Heart right ventricle (tissue), 16 donors: ENCODE results near the gene GTF2B. TPM values are rescaled to one million over a fixed set of nuclear protein-coding genes. Genes with fewer than 3 reads are reported as not detected.
"Not testable (repeated sequence)": the region's sequence is repeated elsewhere in the genome, so short reads cannot be mapped to it uniquely, and the experiment has no call there.

Experiments used
- ATAC-seq, 8 donors: fragments of 200-7000 bp; cut with Tn5 transposase; one replicate each; pipeline ENCODE4 v1.9.1; 2020; ENCODE audit warnings: mild to moderate bottlenecking in 8 of 8, moderate library complexity in 8 of 8, moderate number of reproducible peaks in 1 of 8
- DNase-seq, 2 donors: peaks; one replicate each; pipeline ENCODE4 v3.0.0-alpha.2; 2020
- H3K27ac ChIP-seq, 10 donors: fragments of 200-600 bp; sonication (generic) in 2 of 10; one replicate each; pipeline versions ENCODE4 v1.5.0 to v1.8.0; 2020 to 2022; ENCODE audit warnings: mild to moderate bottlenecking in 3 of 10
- H3K27me3 ChIP-seq, 7 donors: fragments of 200-600 bp; one replicate each; pipeline ENCODE4 v1.8.0; 2021 to 2022; ENCODE audit warnings: mild to moderate bottlenecking in 2 of 7
- H3K36me3 ChIP-seq, 9 donors: fragments of 200-600 bp; sonication (generic) in 1 of 9; one replicate each; pipeline versions ENCODE4 v1.5.0 to v1.8.0; 2020 to 2022; ENCODE audit warnings: mild to moderate bottlenecking in 2 of 9
- H3K4me1 ChIP-seq, 9 donors: fragments of 200-600 bp; sonication (generic) in 1 of 9; one replicate each; pipeline versions ENCODE4 v1.5.0 to v1.8.0; 2020 to 2022; ENCODE audit warnings: mild to moderate bottlenecking in 4 of 9
- H3K4me3 ChIP-seq, 10 donors: fragments of 200-600 bp; sonication (generic) in 2 of 10; one replicate each; pipeline versions ENCODE4 v1.5.0 to v1.8.0; 2020 to 2022; ENCODE audit warnings: mild to moderate bottlenecking in 7 of 10, moderate library complexity in 2 of 10
- H3K9me3 ChIP-seq, 11 donors: fragments of 200-600 bp in 10 of 11; sonication (generic) in 2 of 11; one replicate each; pipeline versions ENCODE4 v1.5.0 to v1.8.0; 2013 to 2022; ENCODE audit warnings: mild to moderate bottlenecking in 2 of 11, control low read depth in 1 of 11, moderate library complexity in 1 of 11
- WGBS, 2 donors: extraction: QIAGEN DNeasy Blood & Tissue Kit; methylation state at CpG; one replicate each; pipeline ENCODE4 v1.1.7; 2013; ENCODE audit warnings: inconsistent platforms in 1 of 2; 5-methylcytosine and 5-hydroxymethylcytosine counted together
- intact Hi-C, 10 donors: fragments of 100-400 bp; cut with DNase I; formaldehyde crosslinking; loops; one replicate each; pipeline versions ENCODE4 v1.11.1 to v1.14.2; 2022
- polyA plus RNA-seq, 2 donors: library from polyadenylated mRNA; stranded (reverse); fragments of 200-250 nt; gene quantifications; one replicate each; pipeline ENCODE4 v1.2.3, GENCODE V29; 2013
- total RNA-seq, 10 donors: library from RNA; stranded (reverse); fragmentation: NEBNext Ultra II Directional in 3 of 10; extraction: Animal tissue kit (Norgen Biotek cat#: 25700) in 3 of 10; gene quantifications; one replicate each; pipeline versions ENCODE4 v1.2.1 to v1.2.4, GENCODE V29; 2021 to 2023
- TF ChIP-seq, protein P1 (sequence below), 9 donors: fragments of 200-600 bp; sonication (generic) in 2 of 9; IDR thresholded peaks; one replicate each; pipeline versions ENCODE4 v1.5.0 to v1.8.0; 2021 to 2022; ENCODE audit warnings: antibody characterized with exemption in 9 of 9, mild to moderate bottlenecking in 5 of 9, moderate library complexity in 1 of 9
- donor health status: Arrhythmogenic right ventricular cardiomyopathy.
- donor health status: ischemic (EF 13 %, LVEDD 7.1; RV severe dilation, severe dysfunction).
- donor health status: healthy with polysubstance abuse.
- donor health status: DM: no; HTN: yes; CAD: no.
- donor health status: DM: no; HTN: no; CAD: no.
- donor health status: ischemic (EF 25% LVEDD 6.9; RV normal size, moderate dysfunction).
- donor health status: ischemic (EF 25% LVEDD 5.7; RV mildly dilated, moderate dysfunction).
- donor health status: healthy.
- donor health status: DM: yes; HTN: yes; CAD: no.
- donor health status: Ischemic cardiomyopathy.
- donor health status: ischemic (EF 35%, LVEDD 5.7; RV mildly dilated, moderate dysfunction).
- donor health status: nonischemic (EF 11% LVEDD 7.7; RV severe dilation, severe dysfunction).
- donor health status: DM: yes; HTN: yes; CAD: no.
- donor health status: PGD.
- donor health status: ischemic (EF 29% LVEDD 5.4; RV normal size, mild dysfunction).
- donor health status: nonischemic (EF 23%, LVEDD 6.1; RV moderate dilation, normal function).

The GTF2B gene
- total and polyA plus RNA-seq, 12 donors: 7.5 to 16.0 (median 12.6) TPM

DNA sequence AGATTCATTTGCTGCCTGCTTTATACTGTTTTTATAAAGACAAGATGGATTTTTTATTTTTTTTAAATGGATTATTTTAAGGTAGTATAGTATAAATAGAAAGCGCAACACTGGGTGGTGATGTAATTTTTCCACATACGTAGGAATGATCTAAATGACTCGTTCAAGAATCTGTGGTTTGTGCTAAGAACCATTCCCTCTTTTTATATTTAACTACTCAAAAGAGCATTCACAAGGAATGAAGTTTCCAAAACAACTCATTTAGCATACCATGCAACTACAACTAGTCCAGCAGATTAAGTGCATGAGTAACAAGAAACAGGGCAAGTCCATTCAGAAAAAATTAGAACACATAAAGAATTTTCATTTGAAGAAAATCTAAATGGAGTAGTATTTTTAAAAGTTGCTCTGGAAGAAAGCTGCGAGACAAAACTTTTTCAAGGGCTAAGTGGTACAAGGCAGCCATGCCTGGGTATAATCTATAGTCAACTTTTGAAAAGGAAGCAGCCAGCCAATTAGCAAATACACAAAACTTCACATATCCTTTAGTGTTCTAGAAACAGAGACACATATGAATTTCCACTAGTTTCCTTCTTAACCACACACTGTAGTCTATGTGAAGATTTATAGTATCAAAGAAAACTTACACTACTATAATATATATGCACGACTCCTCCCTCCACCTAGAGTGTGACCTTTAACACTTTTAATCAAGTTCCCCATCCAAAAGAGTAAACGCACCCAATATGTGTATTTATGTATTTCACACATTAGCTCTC is 23.4 kb downstream of the GTF2B start:
- H3K27me3 ChIP-seq: no peaks in the 10 kb centered on the region
- 75 to 78% methylated on average over 6 of the region's 6 CpGs for WGBS, 2 donors
- H3K36me3 ChIP-seq: peaks cover 0 to 27% (median 0%) of the 10 kb centered on the region in 9 donors
- TF ChIP-seq, protein P1, sequence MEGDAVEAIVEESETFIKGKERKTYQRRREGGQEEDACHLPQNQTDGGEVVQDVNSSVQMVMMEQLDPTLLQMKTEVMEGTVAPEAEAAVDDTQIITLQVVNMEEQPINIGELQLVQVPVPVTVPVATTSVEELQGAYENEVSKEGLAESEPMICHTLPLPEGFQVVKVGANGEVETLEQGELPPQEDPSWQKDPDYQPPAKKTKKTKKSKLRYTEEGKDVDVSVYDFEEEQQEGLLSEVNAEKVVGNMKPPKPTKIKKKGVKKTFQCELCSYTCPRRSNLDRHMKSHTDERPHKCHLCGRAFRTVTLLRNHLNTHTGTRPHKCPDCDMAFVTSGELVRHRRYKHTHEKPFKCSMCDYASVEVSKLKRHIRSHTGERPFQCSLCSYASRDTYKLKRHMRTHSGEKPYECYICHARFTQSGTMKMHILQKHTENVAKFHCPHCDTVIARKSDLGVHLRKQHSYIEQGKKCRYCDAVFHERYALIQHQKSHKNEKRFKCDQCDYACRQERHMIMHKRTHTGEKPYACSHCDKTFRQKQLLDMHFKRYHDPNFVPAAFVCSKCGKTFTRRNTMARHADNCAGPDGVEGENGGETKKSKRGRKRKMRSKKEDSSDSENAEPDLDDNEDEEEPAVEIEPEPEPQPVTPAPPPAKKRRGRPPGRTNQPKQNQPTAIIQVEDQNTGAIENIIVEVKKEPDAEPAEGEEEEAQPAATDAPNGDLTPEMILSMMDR (IDR thresholded peaks at IDR 0.05): no peak
- no peaks in the 10 kb centered on the region for H3K9me3 ChIP-seq
- no peak for DNase-seq
- ATAC-seq: peak in 1 of 8 donors; percentile 44
- peaks cover 0 to 28% (median 16%) of the 10 kb centered on the region in 9 donors for H3K4me1 ChIP-seq
- H3K4me3 ChIP-seq: no peak overlapping the region
- intact Hi-C loops: loop anchor here in 1 of 10 donors (10.0 kb wide), 1 partner anchor 213 kb away; no protein-coding TSS in a partner anchor
- H3K27ac ChIP-seq: no peak overlapping the region

DNA sequence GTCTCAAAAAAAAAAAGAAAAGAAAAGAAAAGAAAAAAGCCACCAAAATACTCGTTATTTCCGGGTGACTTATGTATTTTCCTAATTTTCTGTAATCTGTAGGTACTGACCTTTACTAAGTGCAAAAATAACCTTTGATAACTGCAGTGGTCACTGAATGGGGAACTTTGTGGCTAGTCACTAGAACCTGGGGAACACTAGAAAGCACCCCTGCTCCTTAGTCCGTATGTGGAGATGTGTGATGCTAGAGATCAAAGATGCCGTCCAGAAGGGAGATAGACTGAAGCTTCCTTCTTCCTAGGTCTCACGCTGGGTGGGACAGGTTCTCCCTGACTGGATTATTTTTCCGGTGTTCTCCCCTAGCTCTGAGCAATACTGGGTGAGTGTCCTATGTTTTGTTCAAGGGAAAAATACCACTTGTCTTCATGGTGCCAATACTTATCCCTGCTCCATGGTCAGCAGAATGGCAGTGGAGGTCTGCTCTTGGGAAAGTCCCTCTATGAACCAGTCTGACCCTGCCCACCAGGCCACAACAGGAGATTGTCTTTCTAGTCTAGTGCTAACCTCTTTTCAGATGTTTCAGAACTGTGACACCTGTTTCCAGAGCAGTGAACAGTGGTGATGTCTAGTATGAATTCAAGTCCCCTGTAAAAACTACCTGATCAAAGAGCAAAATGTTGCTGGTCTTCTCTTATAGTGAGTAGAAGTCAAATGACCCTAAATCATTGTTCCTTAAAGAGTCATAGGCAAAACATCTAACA is 39.9 kb downstream of the GTF2B start:
- peaks cover 0 to 71% (median 37%) of the 10 kb centered on the region in 9 donors for H3K36me3 ChIP-seq
- H3K4me1 ChIP-seq: no peaks in the 10 kb centered on the region
- intact Hi-C loops: no loop called here
- DNase-seq (no peak), ATAC-seq (peak in 1 of 8 donors; percentile 17)
- no peaks in the 10 kb centered on the region for H3K27me3 ChIP-seq
- WGBS, 2 donors: 91 to 92% methylated on average over 6 of the region's 6 CpGs
- H3K4me3 ChIP-seq: no peak overlapping the region
- no peak overlapping the region for H3K27ac ChIP-seq
- no peaks in the 10 kb centered on the region for H3K9me3 ChIP-seq
- TF ChIP-seq, protein P1 (IDR thresholded peaks at IDR 0.05): no peak

DNA sequence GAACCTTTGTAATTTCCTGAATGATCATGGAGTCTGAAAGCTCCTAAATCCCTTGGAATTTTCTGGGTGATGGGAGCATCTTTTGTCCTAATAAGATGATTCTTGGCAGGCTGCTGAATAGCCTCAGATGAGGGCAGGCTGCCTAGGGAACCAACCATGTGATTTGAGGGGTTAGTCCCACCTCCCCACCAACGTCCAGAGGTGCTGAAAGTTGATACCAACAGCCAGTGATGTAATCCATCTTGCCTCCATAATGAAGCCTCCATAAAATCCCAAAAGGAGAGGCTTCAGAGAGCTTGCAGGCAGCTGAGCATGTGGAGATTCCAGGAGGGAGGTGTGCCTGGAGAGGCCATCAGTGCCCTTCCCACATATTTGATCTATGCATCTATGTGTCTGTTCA is 43.7 kb downstream of the GTF2B start:
- intact Hi-C loops: no loop called here
- ATAC-seq: no peak

DNA sequence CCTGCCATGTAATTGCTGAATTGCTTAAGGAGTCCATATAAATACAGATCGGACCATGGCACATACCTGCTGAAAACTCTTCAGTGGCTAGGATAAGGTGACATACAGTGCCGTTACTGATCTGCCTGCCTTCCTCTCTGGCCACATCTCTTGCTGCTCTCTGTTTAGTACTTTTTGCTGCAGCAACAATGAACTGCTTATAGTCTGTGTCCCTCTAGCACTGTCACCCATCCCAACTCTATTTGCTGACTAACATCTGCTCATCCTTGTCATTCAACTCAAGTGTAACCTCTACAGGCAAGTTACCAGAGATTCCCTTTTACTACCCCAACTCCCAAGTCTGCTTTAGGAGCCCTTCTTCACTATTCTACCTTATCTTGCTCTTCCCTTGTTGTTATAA is 65.6 kb downstream of the GTF2B start:
- ATAC-seq (no peak), DNase-seq (no peak)
- WGBS, 2 donors: 91 to 97% methylated on average over 2 of the region's 2 CpGs
- Histone ChIP-seq H3K27me3 (no peaks in the 10 kb centered on the region), H3K4me1 (no peaks in the 10 kb centered on the region), H3K27ac (no peak overlapping the region), H3K9me3 (no peaks in the 10 kb centered on the region), H3K4me3 (no peak overlapping the region), H3K36me3 (peaks cover 0 to 96% (median 27%) of the 10 kb centered on the region in 9 donors)
- TF ChIP-seq, protein P1 (IDR thresholded peaks at IDR 0.05): no peak
- intact Hi-C loops: no loop called here

More for the DNA sequence above, 43.7 kb downstream of the GTF2B start:
- H3K36me3 ChIP-seq: peaks cover 0 to 32% (median 12%) of the 10 kb centered on the region in 9 donors
- 15 to 17% methylated on average over 1 of the region's 1 CpG for WGBS, 2 donors
- no peak for DNase-seq
- no peak overlapping the region for H3K4me3 ChIP-seq
- no peaks in the 10 kb centered on the region for H3K4me1 ChIP-seq
- no peaks in the 10 kb centered on the region for H3K27me3 ChIP-seq
- TF ChIP-seq, protein P1 (IDR thresholded peaks at IDR 0.05): no peak
- no peak overlapping the region for H3K27ac ChIP-seq
- no peaks in the 10 kb centered on the region for H3K9me3 ChIP-seq

DNA sequence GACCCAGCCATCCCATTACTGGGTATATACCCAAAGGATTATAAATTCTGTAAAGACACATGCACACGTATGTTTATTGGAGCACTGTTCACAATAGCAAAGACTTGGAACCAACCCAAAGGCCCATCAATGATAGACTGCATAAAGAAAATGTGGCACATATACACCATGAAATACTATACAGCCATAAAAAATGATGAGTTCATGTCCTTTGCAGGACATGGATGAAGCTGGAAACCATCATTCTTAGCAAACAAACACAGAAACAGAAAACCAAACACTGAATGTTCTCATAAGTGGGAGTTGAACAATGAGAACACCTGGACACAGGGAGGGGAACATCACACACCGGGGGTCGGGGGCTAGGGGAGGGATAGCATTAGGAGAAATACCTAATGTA is 71.7 kb downstream of the GTF2B start:
- DNase-seq, H3K4me1 ChIP-seq, H3K27me3 ChIP-seq, H3K9me3 ChIP-seq, H3K27ac ChIP-seq, intact Hi-C loops, ATAC-seq, H3K4me3 ChIP-seq: not testable (repeated sequence)
- 96 to 98% methylated on average over 3 of the region's 3 CpGs for WGBS, 2 donors
- H3K36me3 ChIP-seq: peaks cover 0 to 90% (median 19%) of the 10 kb centered on the region in 9 donors
